K562 (cell line): ENCODE data around the gene NMNAT3. TPM values are rescaled to one million over a fixed set of nuclear protein-coding genes. Genes with fewer than 3 reads are reported as not detected.

ENCODE experiments used
- ATAC-seq: fragments of 200-7000 bp; cut with Tn5 transposase; 3 replicates; pipeline ENCODE4 v1.9.1; 2020; ENCODE audit warnings: moderate library complexity
- BruUV-seq: library from RNA; stranded (reverse); fragments of 400-500 nt; replicated peaks from 2 replicates; lab custom pipeline; 2021; lab: Mats Ljungman, UMichigan
- CTCF ChIA-PET: fragments of 300-600 bp; formaldehyde crosslinking; extraction: SDS; loops from one replicate; lab custom pipeline; 2021; ENCODE audit warnings: low intra/inter-chr PET ratio; lab: Yijun Ruan, JAX
- POLR2A ChIA-PET: fragments of 300-600, 350-650 bp; sonication (Branson Sonifier 250); formaldehyde crosslinking; extraction: SDS; loops from one replicate; lab custom pipeline; 2021; ENCODE audit warnings: antibody characterized with exemption, inconsistent platforms; lab: Yijun Ruan, JAX
- DNase-seq, 4 experiments: peaks; one replicate each; pipeline versions ENCODE4 v3.0.0 to v3.0.0-alpha.2; 2011 to 2018; ENCODE audit warnings: low spot score in 3 of 4, mixed read lengths in 3 of 4; ENCODE audit errors: extremely low read depth in 1 of 4
- FAIRE-seq: peaks from 2 replicates; lab custom pipeline; 2011; peaks lifted over from hg19 to GRCh38; lab: Jason Lieb, UNC
- H2AFZ ChIP-seq: 2 replicates; pipeline ENCODE4 v1.6.0; 2011; ENCODE audit warnings: low read depth, low read length, control low read depth, inconsistent platforms
- H3K27ac ChIP-seq: fragments of 200-600 bp; 3 replicates; pipeline ENCODE4 v1.8.0; 2011; ENCODE audit warnings: low read depth, mild to moderate bottlenecking, control low read depth, inconsistent platforms, low read length, moderate library complexity, mixed read lengths; ENCODE audit errors: extremely low read depth
- H3K27me3 ChIP-seq, 2 experiments: fragments of 300-600 bp in 1 of 2; 2 replicates in 1 of 2; 3 replicates in 1 of 2; pipeline versions ENCODE4 v1.6.0 to v1.8.0; 2011; ENCODE audit warnings: inconsistent platforms in 2 of 2, low read length in 2 of 2, mild to moderate bottlenecking in 1 of 2, mixed read lengths in 1 of 2, moderate library complexity in 1 of 2; ENCODE audit not compliant: control insufficient read depth in 2 of 2, insufficient read depth in 2 of 2
- H3K36me3 ChIP-seq: fragments of 300-600 bp; 3 replicates; pipeline ENCODE4 v1.8.0; 2011; ENCODE audit warnings: mild to moderate bottlenecking, low read length, inconsistent platforms; ENCODE audit not compliant: control insufficient read depth, insufficient read depth
- H3K4me1 ChIP-seq, 2 experiments: fragments of 200-600 bp in 1 of 2; replicated peaks in 1 of 2; 2 replicates in 1 of 2; 3 replicates in 1 of 2; pipeline versions ENCODE4 v1.5.1 to v1.8.0; 2011; ENCODE audit warnings: inconsistent platforms in 2 of 2, low read length in 2 of 2, mild to moderate bottlenecking in 1 of 2, mixed read lengths in 1 of 2, moderate library complexity in 1 of 2; ENCODE audit not compliant: control insufficient read depth in 2 of 2, insufficient read depth in 2 of 2
- H3K4me2 ChIP-seq: 2 replicates; pipeline ENCODE4 v1.6.1; 2011; ENCODE audit warnings: low read length, control low read depth, inconsistent platforms, mixed read lengths; ENCODE audit not compliant: insufficient read depth
- H3K4me3 ChIP-seq: fragments of 200-600 bp; sonication (generic), shearing (Covaris generic); 2 replicates; pipeline ENCODE4 v1.5.1; 2016; ENCODE audit warnings: control low read depth, inconsistent platforms
- H3K79me2 ChIP-seq: fragments of 200-600 bp; 3 replicates; pipeline ENCODE4 v1.8.0; 2011; ENCODE audit warnings: low read length, inconsistent platforms; ENCODE audit not compliant: control insufficient read depth, insufficient read depth
- H3K9ac ChIP-seq, 2 experiments: 2 replicates each; pipeline versions ENCODE4 v1.6.0 to v1.6.1; 2011; ENCODE audit warnings: low read depth in 2 of 2, low read length in 2 of 2, control low read depth in 1 of 2, inconsistent platforms in 1 of 2, mild to moderate bottlenecking in 1 of 2, mixed read lengths in 1 of 2; ENCODE audit not compliant: insufficient read depth in 1 of 2
- H3K9me1 ChIP-seq: one replicate; pipeline ENCODE4 v1.6.0; 2011; ENCODE audit warnings: inconsistent platforms, mild to moderate bottlenecking, low read length, moderate library complexity; ENCODE audit not compliant: control insufficient read depth, insufficient read depth
- H3K9me3 ChIP-seq: replicated peaks from 2 replicates; pipeline ENCODE4 v1.5.1; 2011; ENCODE audit warnings: low read depth, low read length, inconsistent platforms; ENCODE audit not compliant: control insufficient read depth, insufficient read depth
- H4K20me1 ChIP-seq: replicated peaks from 2 replicates; pipeline ENCODE4 v1.6.1; 2011; ENCODE audit warnings: low read length, inconsistent platforms, mixed read lengths; ENCODE audit not compliant: control insufficient read depth, insufficient read depth
- BCL6 ChIP-seq: fragments of 250-450 bp; sonication (Bioruptor Pico); IDR thresholded peaks from 2 replicates; pipeline ENCODE4 v1.4.0; 2020
- FOXJ2 ChIP-seq: fragments of 200-800 bp; sonication (Bioruptor generic); IDR thresholded peaks from 2 replicates; pipeline ENCODE4 v1.6.1; 2016; ENCODE audit warnings: missing genetic modification characterization, missing compliant biosample characterization
- HMG20B ChIP-seq: fragments of 250-450 bp; sonication (Bioruptor Pico); IDR thresholded peaks from 2 replicates; pipeline ENCODE4 v1.5.0; 2021; ENCODE audit warnings: mild to moderate bottlenecking
- IRF2 ChIP-seq: sonication (generic); formaldehyde crosslinking; IDR thresholded peaks from 2 replicates; pipeline ENCODE4 v1.8.1; 2022; ENCODE audit warnings: mild to moderate bottlenecking, missing genetic modification reagents
- MCM7 ChIP-seq, 2 experiments: fragments of 450-650 bp; IDR thresholded peaks; 2 replicates each; pipeline ENCODE4 v1.6.1; 2016 to 2018
- MYBL2 ChIP-seq, 2 experiments: fragments of 450-650 bp in 1 of 2; sonication (generic) in 1 of 2; formaldehyde crosslinking in 1 of 2; IDR thresholded peaks; 2 replicates each; pipeline versions ENCODE4 v1.6.1 to v1.8.1; 2017 to 2022; ENCODE audit warnings: borderline replicate concordance in 1 of 2, inconsistent platforms in 1 of 2, low read depth in 1 of 2, mild to moderate bottlenecking in 1 of 2, missing genetic modification reagents in 1 of 2, moderate library complexity in 1 of 2
- SIN3B ChIP-seq: fragments of 450-650 bp; IDR thresholded peaks from 2 replicates; pipeline ENCODE4 v1.6.1; 2017; ENCODE audit warnings: low read depth, mild to moderate bottlenecking, moderate library complexity
- WGBS: fragments of 100-300 bp; shearing (Covaris generic); methylation state at CpG from one replicate; pipeline ENCODE4 v1.1.6; 2016; ENCODE audit warnings: low coverage, mixed read lengths; ENCODE audit not compliant: insufficient coverage; ENCODE audit errors: missing lambda C conversion rate; 5-methylcytosine and 5-hydroxymethylcytosine counted together
- in situ Hi-C: fragments of 300-500 bp; cut with MboI; formaldehyde crosslinking; loops from 4 replicates; pipeline ENCODE4 v1.15.0; 2018; ENCODE audit warnings: inconsistent platforms, mixed read lengths
- intact Hi-C: fragments of 100-400 bp; cut with micrococcal nuclease; formaldehyde crosslinking; loops from 2 replicates; pipeline ENCODE4 v1.14.2; 2022
- polyA plus RNA-seq, 8 experiments: library from polyadenylated mRNA; depleted of rRNA in 4 of 8; stranded (reverse) in 5 of 8; unstranded in 3 of 8; fragments of >200 nt; fragmentation: Nextera tagmentation in 2 of 8; fragmentation: Illumina TruSeq in 1 of 8; extraction: Ambion mirVana in 2 of 8; extraction: Trizol in 1 of 8; gene quantifications; 2 replicates each; pipeline versions ENCODE4 v1.2.1 to v1.2.3, GENCODE V29; 2011 to 2014; ENCODE audit warnings: inconsistent platforms in 1 of 8, missing spikeins in 1 of 8
- total RNA-seq, 7 experiments: library from RNA; depleted of rRNA in 6 of 7; stranded (reverse); fragments of >200 nt in 6 of 7; fragmentation: Illumina TruSeq in 2 of 7; extraction: Trizol in 2 of 7; gene quantifications; 2 replicates each; pipeline versions ENCODE4 v1.2.1 to v1.2.3, GENCODE V29; 2011 to 2021; ENCODE audit warnings: low replicate concordance in 1 of 7

The NMNAT3 gene
- total and polyA plus RNA-seq, 9 of the 15 experiments (the other 6 are each of a cell fraction or from before 2014, with no cell fraction given) = 2.3 to 12.5 (median 6.6) TPM

- Histone ChIP-seq H3K9me1 (no peaks in the 10 kb centered on the region), H3K4me2 (no peak overlapping the region), H3K79me2 (no peaks in the 10 kb centered on the region), H4K20me1 (no peaks in the 10 kb centered on the region), H3K4me1 (no peaks in the 10 kb centered on the region), H3K9ac (no peak overlapping the region), H3K9me3 (no peaks in the 10 kb centered on the region; the same call in 1 of the 2 replicates), H3K36me3 (no peaks in the 10 kb centered on the region), H3K27ac (no peak overlapping the region)
- no peak for FAIRE-seq
- no peak for DNase-seq
- WGBS = 3% methylated on average over 2 of the region's 2 CpGs
- in situ Hi-C loops = no loop called here
- TF ChIP-seq HMG20B (CRISPR knock-in tag) = no peak
- TF ChIP-seq MYBL2 (IDR thresholded peaks at IDR 0.05; ENCODE audit: low read depth) = no peak
- TF ChIP-seq MYBL2 (CRISPR knock-in tag; IDR thresholded peaks at IDR 0.05; ENCODE audit: borderline replicate concordance) = no peak
- no peak for TF ChIP-seq FOXJ2
- TF ChIP-seq SIN3B = no peak
- no peak for TF ChIP-seq BCL6 (CRISPR knock-in tag)
- TF ChIP-seq MCM7 (IDR thresholded peaks at IDR 0.05) = no peak
- no peak for TF ChIP-seq IRF2 (CRISPR knock-in tag)
- TF ChIP-seq, all 486 proteins: peak for 0
- no TSS peak for BruUV-seq
- ChIA-PET CTCF (no interaction called here), POLR2A (no interaction called here)
- ATAC-seq = no peak
- Histone ChIP-seq H3K4me3 (no peak overlapping the region), H3K27me3 (peaks cover 0 to 6% of the 10 kb centered on the region in 2 experiments; a peak in 1 of 5 replicates), H2AFZ (no peak overlapping the region)
- intact Hi-C loops = no loop called here
These were observed 41.3 kb downstream of the NMNAT3 start for GRCh38 chr3:139636511-139636910.
